B cell (primary cell): ENCODE measurements around the gene EXT2. TPM values are rescaled to one million over a fixed set of nuclear protein-coding genes. Genes with fewer than 3 reads are reported as not detected.

Experiments
- ATAC-seq: fragments of 200-7000 bp; cut with Tn5 transposase; one replicate; pipeline ENCODE4 v1.10.0; 2021; ENCODE audit warnings: low read depth, mild to moderate bottlenecking, moderate number of reproducible peaks, moderate library complexity
- CTCF ChIA-PET: fragments of 350-600 bp; sonication (Branson Sonifier 250); formaldehyde crosslinking; loops from one replicate; lab custom pipeline; 2021; ENCODE audit warnings: antibody characterized with exemption, inconsistent platforms; lab: Charles Lee
- POLR2A ChIA-PET: fragments of 350-600 bp; sonication (Branson Sonifier 250); formaldehyde crosslinking; loops from one replicate; lab custom pipeline; 2021; ENCODE audit warnings: antibody characterized with exemption; lab: Charles Lee
- DNase-seq: peaks from one replicate; pipeline ENCODE4 v3.0.0; 2013
- H2AFZ ChIP-seq: 2 replicates; pipeline ENCODE4 v1.6.1; 2012; ENCODE audit warnings: mild to moderate bottlenecking, low read depth, low read length; ENCODE audit not compliant: insufficient read depth, poor library complexity, severe bottlenecking
- H3K27ac ChIP-seq, 2 donors: 1 replicate in 1 of 2; 2 replicates in 1 of 2; pipeline ENCODE4 v1.5.1; 2012 to 2013; ENCODE audit warnings: low read length in 2 of 2, mild to moderate bottlenecking in 2 of 2, moderate library complexity in 1 of 2
- H3K27me3 ChIP-seq, 4 experiments: fragments of 200-600 bp in 1 of 4; sonication (generic) in 1 of 4; replicated peaks in 1 of 4; 1 replicate in 2 of 4; 2 replicates in 2 of 4; pipeline versions ENCODE4 v1.6.1 to v1.7.0; 2013 to 2016; ENCODE audit warnings: low read length in 3 of 4, mild to moderate bottlenecking in 2 of 4, mixed read lengths in 1 of 4, moderate library complexity in 1 of 4; ENCODE audit not compliant: insufficient read depth in 4 of 4, control insufficient read depth in 3 of 4; ENCODE audit errors: control extremely low read depth in 1 of 4
- H3K36me3 ChIP-seq, 2 experiments: replicated peaks in 1 of 2; 1 replicate in 1 of 2; 2 replicates in 1 of 2; pipeline versions ENCODE4 v1.6.1 to v1.7.1; 2013; ENCODE audit warnings: low read length in 1 of 2; ENCODE audit not compliant: insufficient read depth in 2 of 2, control insufficient read depth in 1 of 2; ENCODE audit errors: control extremely low read depth in 1 of 2, extremely low read depth in 1 of 2
- H3K4me1 ChIP-seq, 2 donors: fragments of 200-600 bp in 1 of 2; sonication (generic) in 1 of 2; 1 replicate in 1 of 2; 2 replicates in 1 of 2; pipeline versions ENCODE4 v1.5.1 to v1.6.1; 2013 to 2017; ENCODE audit warnings: low read length in 2 of 2; ENCODE audit not compliant: control insufficient read depth in 2 of 2, insufficient read depth in 2 of 2
- H3K4me2 ChIP-seq: replicated peaks from 2 replicates; pipeline ENCODE3; 2012; ENCODE audit warnings: mild to moderate bottlenecking, low read depth, low read length; ENCODE audit not compliant: poor library complexity, severe bottlenecking
- H3K4me3 ChIP-seq, 5 experiments: fragments of 200-600 bp in 1 of 5; sonication (generic) in 1 of 5; 1 replicate in 3 of 5; 2 replicates in 2 of 5; pipeline versions ENCODE4 v1.5.1 to v1.7.0; 2011 to 2016; ENCODE audit warnings: low read length in 4 of 5, mild to moderate bottlenecking in 4 of 5, low read depth in 2 of 5, control low read depth in 1 of 5, moderate library complexity in 1 of 5; ENCODE audit not compliant: insufficient read depth in 1 of 5; ENCODE audit errors: control extremely low read depth in 1 of 5, extremely low read depth in 1 of 5
- H3K79me2 ChIP-seq: fragments of 200-600 bp; sonication (generic); one replicate; pipeline ENCODE4 v1.6.0; 2016; ENCODE audit warnings: low read length; ENCODE audit not compliant: control insufficient read depth, insufficient read depth
- H3K9ac ChIP-seq: fragments of 200-600 bp; sonication (generic); 2 replicates; pipeline ENCODE4 v1.6.1; 2017; ENCODE audit warnings: mild to moderate bottlenecking, low read length, moderate library complexity
- H3K9me3 ChIP-seq, 3 donors: one replicate each; pipeline versions ENCODE4 v1.6.1 to v1.7.1; 2013; ENCODE audit warnings: low read length in 2 of 3; ENCODE audit not compliant: control insufficient read depth in 2 of 3, insufficient read depth in 1 of 3; ENCODE audit errors: control extremely low read depth in 1 of 3
- H4K20me1 ChIP-seq: 2 replicates; pipeline ENCODE4 v1.6.0; 2012; ENCODE audit warnings: mild to moderate bottlenecking, low read length; ENCODE audit not compliant: insufficient read depth, control insufficient read depth, poor library complexity, severe bottlenecking
- H3K27ac Mint-ChIP-seq: one replicate; pipeline ENCODE4 v1.8.0; 2021; ENCODE audit warnings: mixed read lengths
- H3K27me3 Mint-ChIP-seq: one replicate; pipeline ENCODE4 v1.8.0; 2021; ENCODE audit warnings: mixed read lengths
- H3K4me1 Mint-ChIP-seq: one replicate; pipeline ENCODE4 v1.8.0; 2021; ENCODE audit warnings: mixed read lengths
- H3K4me3 Mint-ChIP-seq: one replicate; pipeline ENCODE4 v1.8.0; 2021; ENCODE audit warnings: mixed read lengths
- H3K9me3 Mint-ChIP-seq: one replicate; pipeline ENCODE4 v1.8.0; 2022; ENCODE audit warnings: mixed read lengths; ENCODE audit not compliant: insufficient read depth
- EZH2 ChIP-seq: IDR thresholded peaks from 2 replicates; pipeline ENCODE4 v1.6.1; 2012; ENCODE audit warnings: borderline replicate concordance, low read depth, mild to moderate bottlenecking, moderate library complexity, low read length; ENCODE audit not compliant: insufficient read depth, poor library complexity, severe bottlenecking
- WGBS: methylation state at CpG from one replicate; pipeline ENCODE4 v1.1.5; 2013; ENCODE audit warnings: missing lambda C conversion rate; ENCODE audit not compliant: insufficient coverage; 5-methylcytosine and 5-hydroxymethylcytosine counted together
- intact Hi-C: fragments of 100-400 bp; cut with micrococcal nuclease; formaldehyde crosslinking; loops from one replicate; pipeline ENCODE4 v1.10.0; 2022
- polyA plus RNA-seq: library from polyadenylated mRNA; depleted of rRNA; stranded (reverse); fragments of >200 nt; gene quantifications from 2 replicates; pipeline ENCODE4 v1.2.3, GENCODE V29; 2012
- total RNA-seq, 2 donors: library from RNA; stranded (reverse); fragments of 120-200 nt in 1 of 2; gene quantifications; 1 replicate in 1 of 2; 2 replicates in 1 of 2; pipeline versions ENCODE4 v1.2.3 to v1.2.4, GENCODE V29; 2013 to 2022
- TF ChIP-seq, protein P1 (sequence below): fragments of 200-600 bp; IDR thresholded peaks from one replicate; pipeline ENCODE4 v1.8.0; 2022; ENCODE audit warnings: antibody characterized with exemption, mild to moderate bottlenecking

EXT2 gene
- total and polyA plus RNA-seq, 2 donors (not counting 1 experiment from before 2014, with no cell fraction given) = 11.0 to 27.8 TPM

DNA sequence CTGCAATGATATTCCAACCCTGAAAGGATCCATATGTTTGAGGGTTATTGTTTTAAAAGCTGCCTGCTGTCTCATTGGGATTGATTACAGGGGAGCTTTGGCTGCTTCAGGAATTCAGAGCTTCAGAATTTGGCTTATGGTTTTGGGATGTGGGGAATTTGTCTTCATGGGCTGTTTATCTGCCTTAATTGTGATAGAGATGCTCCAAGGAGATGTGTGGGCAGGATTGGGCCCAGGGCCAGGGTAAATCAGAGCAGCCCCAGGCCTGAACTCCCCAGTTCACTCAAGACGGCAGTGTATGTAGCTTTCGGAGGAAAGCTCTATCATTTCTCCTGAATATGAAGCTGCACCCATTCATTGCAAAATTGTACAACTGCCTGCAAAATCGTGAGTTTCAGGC, 126.0 kb downstream of the EXT2 start:
- no peaks in the 10 kb centered on the region for H3K9me3 Mint-ChIP-seq
- intact Hi-C loops = no loop called here

DNA sequence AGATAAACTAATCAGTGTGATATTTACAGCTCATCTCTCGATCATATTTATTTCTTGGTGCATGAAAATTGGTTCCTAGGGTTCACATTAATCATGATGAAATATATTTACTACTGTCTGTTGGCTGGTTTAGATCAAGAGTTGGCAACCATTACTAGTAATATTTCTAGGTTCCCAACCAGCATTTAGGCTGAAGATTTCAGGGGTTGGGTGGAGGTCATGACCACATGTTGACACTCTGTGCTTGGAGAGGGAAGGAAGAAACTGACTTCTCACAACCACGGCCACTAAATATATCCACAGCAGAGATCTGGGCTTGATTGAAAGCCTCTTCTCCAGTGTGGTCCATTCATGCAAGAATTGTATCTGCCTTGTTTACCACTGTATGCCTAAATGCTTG, 126.5 kb downstream of the EXT2 start:
- Histone ChIP-seq H3K4me2 (no peak overlapping the region), H3K36me3 (peaks cover 0 to 4% of the 10 kb centered on the region in 2 experiments), H2AFZ (no peak overlapping the region), H3K9me3 (no peaks in the 10 kb centered on the region), H4K20me1 (no peaks in the 10 kb centered on the region), H3K9ac (no peak overlapping the region), H3K27me3 (no peaks in the 10 kb centered on the region), H3K4me1 (no peaks in the 10 kb centered on the region), H3K79me2 (no peaks in the 10 kb centered on the region), H3K27ac (no peak overlapping the region), H3K4me3 (no peak overlapping the region)
- POLR2A ChIA-PET = no interaction called here
- Mint-ChIP-seq H3K4me1 (peaks cover 2% of the 10 kb centered on the region), H3K27ac (no peak overlapping the region), H3K4me3 (no peak overlapping the region), H3K9me3 (no peaks in the 10 kb centered on the region), H3K27me3 (no peaks in the 10 kb centered on the region)
- no peak for ATAC-seq
- no CpG with 5 or more reads among the region's 2 CpGs for WGBS
- no peak for DNase-seq
- intact Hi-C loops = no loop called here
- CTCF ChIA-PET = no interaction called here
- no peak for TF ChIP-seq EZH2
- TF ChIP-seq, protein P1, sequence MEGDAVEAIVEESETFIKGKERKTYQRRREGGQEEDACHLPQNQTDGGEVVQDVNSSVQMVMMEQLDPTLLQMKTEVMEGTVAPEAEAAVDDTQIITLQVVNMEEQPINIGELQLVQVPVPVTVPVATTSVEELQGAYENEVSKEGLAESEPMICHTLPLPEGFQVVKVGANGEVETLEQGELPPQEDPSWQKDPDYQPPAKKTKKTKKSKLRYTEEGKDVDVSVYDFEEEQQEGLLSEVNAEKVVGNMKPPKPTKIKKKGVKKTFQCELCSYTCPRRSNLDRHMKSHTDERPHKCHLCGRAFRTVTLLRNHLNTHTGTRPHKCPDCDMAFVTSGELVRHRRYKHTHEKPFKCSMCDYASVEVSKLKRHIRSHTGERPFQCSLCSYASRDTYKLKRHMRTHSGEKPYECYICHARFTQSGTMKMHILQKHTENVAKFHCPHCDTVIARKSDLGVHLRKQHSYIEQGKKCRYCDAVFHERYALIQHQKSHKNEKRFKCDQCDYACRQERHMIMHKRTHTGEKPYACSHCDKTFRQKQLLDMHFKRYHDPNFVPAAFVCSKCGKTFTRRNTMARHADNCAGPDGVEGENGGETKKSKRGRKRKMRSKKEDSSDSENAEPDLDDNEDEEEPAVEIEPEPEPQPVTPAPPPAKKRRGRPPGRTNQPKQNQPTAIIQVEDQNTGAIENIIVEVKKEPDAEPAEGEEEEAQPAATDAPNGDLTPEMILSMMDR = no peak

More for the DNA sequence above, 126.0 kb downstream of the EXT2 start:
- Histone ChIP-seq H3K79me2 (no peaks in the 10 kb centered on the region), H3K27ac (no peak overlapping the region), H3K4me1 (no peaks in the 10 kb centered on the region), H3K4me2 (no peak overlapping the region), H4K20me1 (no peaks in the 10 kb centered on the region), H2AFZ (no peak overlapping the region), H3K9ac (no peak overlapping the region), H3K9me3 (no peaks in the 10 kb centered on the region), H3K4me3 (no peak overlapping the region), H3K36me3 (peaks cover 0 to 6% of the 10 kb centered on the region in 2 experiments), H3K27me3 (no peaks in the 10 kb centered on the region)
- Mint-ChIP-seq H3K4me3 (no peak overlapping the region), H3K27me3 (no peaks in the 10 kb centered on the region), H3K27ac (no peak overlapping the region), H3K4me1 (no peaks in the 10 kb centered on the region)
- POLR2A ChIA-PET = no interaction called here
- no peak for DNase-seq
- TF ChIP-seq EZH2 = no peak
- TF ChIP-seq, protein P1 = no peak
- no peak for ATAC-seq
- no CpG with 5 or more reads among the region's 3 CpGs for WGBS
- CTCF ChIA-PET = no interaction called here
